Retinal pigment epithelial cell (primary cell): ENCODE measurements around the gene PROM2.

Experiments used
- DNase-seq: peaks from one replicate; pipeline ENCODE4 v3.0.0-alpha.2; 2010; ENCODE audit warnings: low read depth
- H3K4me3 ChIP-seq: 2 replicates; pipeline ENCODE4 v1.5.1; 2011; ENCODE audit warnings: mild to moderate bottlenecking, low read length, control low read depth, moderate library complexity
- TF ChIP-seq, protein P1 (sequence below): conservative IDR thresholded peaks from 2 replicates; pipeline ENCODE4 v1.5.1; 2011; ENCODE audit warnings: low read depth, low read length, control low read depth, inconsistent platforms

PROM2 gene

DNA sequence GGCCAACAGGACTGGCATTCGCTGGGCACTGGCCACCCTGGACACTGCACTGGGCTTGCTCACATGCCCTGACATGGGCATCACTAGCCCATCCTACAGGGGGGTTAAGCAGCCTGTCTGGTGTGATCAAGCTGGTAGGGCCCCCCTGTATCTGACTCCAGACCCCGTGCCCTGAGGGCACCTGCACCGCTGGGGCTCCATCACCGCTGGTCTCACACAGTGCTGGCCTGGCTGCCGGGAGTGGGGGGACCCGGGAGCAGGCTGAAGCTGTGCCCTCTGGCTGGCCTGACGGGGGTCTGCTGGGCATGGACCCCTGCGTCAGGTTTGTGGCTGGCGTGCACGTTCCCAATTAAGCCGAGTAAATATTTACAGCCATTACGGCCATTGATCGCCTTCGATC, 55.2 kb downstream of the PROM2 start:
- TF ChIP-seq, protein P1, sequence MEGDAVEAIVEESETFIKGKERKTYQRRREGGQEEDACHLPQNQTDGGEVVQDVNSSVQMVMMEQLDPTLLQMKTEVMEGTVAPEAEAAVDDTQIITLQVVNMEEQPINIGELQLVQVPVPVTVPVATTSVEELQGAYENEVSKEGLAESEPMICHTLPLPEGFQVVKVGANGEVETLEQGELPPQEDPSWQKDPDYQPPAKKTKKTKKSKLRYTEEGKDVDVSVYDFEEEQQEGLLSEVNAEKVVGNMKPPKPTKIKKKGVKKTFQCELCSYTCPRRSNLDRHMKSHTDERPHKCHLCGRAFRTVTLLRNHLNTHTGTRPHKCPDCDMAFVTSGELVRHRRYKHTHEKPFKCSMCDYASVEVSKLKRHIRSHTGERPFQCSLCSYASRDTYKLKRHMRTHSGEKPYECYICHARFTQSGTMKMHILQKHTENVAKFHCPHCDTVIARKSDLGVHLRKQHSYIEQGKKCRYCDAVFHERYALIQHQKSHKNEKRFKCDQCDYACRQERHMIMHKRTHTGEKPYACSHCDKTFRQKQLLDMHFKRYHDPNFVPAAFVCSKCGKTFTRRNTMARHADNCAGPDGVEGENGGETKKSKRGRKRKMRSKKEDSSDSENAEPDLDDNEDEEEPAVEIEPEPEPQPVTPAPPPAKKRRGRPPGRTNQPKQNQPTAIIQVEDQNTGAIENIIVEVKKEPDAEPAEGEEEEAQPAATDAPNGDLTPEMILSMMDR, result no peak
- no peak for DNase-seq
- H3K4me3 ChIP-seq, result no peak overlapping the region

DNA sequence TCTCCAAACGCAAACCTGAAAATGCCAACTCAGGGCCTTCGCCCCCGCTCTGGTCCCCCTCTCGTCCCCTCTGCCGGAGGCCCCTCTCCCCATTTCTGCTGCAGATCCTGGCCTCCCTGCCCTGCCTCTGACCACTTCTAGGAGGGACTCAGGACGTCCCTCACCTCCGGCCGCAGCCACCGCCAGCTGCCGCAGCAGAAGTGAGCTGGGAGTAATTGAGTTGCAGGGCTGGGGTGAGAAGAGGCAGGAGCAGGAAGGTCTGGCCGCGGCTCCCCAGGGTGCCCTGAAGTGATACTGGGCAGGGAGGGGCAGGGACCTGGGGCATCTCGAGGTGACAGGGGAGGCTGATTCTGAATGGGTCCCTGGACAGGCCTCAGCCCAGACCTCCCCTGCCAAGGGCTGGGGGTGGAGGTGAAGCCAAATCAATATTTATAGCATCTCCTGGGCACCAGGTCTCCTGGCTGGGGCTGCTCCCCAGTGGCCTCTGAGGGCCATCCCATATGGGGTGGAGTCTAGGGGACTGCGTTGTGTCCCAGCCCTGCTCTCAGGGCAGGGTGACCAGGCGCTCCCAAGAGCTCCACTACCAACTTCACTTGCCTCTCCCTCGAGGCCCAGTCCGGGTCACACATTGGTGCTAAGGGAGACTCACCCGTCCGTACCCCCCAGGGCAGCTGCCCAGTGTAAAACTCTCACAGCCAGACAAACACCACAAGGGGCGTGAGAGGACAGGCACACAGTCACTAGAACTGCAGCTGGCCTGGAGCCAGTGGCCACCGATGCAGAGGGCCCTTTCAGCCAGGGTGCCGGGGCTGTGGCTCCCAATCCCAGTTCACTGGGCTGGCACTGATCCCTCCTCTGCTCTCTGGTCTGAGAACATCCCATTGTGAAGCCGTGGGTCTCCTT, 55.9 kb downstream of the PROM2 start:
- TF ChIP-seq, protein P1, result no peak
- no peak for DNase-seq
- H3K4me3 ChIP-seq, result no peak overlapping the region

DNA sequence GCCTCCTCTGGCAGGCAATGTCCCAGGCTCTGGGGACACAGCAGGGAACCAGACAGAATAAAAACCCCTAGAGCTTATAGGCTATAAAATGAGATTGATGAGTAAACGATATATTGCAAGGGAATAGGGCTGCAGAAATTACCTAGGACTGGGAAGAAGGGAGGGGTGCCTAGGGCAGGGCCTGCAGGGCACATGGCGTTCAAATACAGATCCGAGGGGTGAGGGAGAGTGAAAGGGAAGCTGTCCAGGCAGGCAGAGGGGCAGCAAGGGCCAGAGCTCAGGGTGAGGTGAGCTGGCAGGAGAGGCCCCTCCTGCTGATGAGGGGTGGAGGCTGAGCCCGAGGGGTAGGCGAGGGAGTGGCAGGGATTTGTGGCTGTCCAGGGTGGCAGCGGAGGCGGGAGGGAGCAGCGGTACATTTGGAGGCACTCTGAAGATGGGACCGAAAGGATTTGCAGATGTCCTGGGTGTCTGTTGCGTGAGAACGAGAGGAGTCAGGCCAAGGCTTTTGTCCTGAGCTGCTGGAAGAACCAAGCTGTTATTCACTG, 56.6 kb downstream of the PROM2 start:
- DNase-seq, result no peak
- no peak overlapping the region for H3K4me3 ChIP-seq
- TF ChIP-seq, protein P1, result no peak

DNA sequence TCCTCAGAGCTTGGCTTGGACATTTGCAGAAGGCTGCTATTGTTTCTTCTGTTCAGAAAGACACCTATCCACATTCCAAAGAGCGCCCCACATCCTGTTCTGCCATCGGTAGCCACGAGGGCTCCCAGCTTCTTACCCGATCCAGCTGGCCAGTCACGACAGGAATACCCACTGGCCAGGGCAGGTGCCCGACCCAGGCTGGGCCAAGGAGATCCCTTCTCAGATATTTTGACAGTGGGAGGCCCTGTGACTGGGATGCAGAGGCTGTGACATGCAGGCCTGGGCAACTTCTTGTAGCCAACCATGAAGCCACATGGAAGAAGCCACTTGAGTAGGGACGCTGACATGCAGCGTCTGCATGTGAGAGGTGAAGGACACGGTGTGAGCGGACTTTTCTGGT, 57.4 kb downstream of the PROM2 start:
- TF ChIP-seq, protein P1, result no peak
- H3K4me3 ChIP-seq, result no peak overlapping the region
- no peak for DNase-seq

DNA sequence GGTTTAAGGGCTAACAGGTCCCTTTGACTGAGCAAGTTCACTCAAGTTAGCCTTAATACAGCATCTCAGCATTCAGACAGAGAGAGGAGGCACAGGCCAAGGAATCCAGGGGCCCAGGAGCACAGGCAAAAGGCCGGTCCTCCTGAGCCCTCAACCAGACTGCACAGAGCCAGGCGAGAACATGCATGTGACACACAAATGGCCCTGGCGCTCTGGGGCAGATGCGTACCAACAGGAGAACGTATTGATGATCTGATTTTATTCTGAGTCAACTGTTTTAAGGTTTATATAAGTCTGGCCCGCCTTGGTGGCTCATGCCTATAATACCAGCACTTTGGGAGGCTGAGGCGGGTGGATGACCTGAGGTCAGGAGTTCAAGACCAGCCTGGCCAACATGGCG, 57.8 kb downstream of the PROM2 start:
- DNase-seq, result no peak
- no peak overlapping the region for H3K4me3 ChIP-seq
- TF ChIP-seq, protein P1, result no peak

DNA sequence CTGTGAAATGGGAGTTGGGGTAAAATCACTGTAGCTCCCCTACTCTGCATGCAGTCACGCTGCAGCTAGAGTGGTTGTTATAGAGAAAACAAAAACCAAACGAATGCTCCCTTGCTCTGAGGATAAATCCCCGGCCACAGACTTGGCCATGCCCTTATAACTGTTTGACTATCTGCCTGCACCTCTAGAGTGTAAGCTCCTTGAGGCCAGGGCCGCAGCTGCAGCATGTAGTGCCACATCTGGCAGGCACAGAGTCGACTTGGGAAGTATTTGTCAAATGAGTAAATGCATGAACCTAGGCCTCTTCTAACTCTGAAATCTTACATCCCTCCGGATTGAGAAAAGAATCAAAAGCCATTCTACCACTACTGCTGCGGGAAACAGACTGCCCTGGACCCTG, 58.8 kb downstream of the PROM2 start:
- TF ChIP-seq, protein P1, result no peak
- no peak for DNase-seq
- no peak overlapping the region for H3K4me3 ChIP-seq

DNA sequence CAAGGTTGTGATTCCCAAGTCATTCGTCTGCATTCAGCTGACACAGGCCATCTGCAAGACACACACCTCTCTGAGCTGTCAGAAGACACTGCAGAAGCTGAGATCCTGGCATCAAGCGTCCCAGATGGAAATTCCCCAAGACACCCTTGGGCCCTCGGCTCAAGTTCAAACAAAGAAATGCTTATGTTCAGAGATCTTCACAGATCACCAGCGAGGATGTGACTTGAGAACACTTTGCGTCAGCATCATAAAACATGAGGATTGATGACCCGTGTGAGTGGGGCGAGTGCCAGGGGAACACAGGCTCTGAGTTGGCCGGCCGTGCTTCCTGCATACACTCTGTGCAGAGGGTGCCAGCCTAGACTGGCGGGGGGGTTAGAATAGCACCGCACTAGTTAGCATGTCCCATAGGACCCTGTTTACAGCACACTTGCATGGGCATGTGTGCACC, 59.7 kb downstream of the PROM2 start:
- H3K4me3 ChIP-seq, result no peak overlapping the region
- TF ChIP-seq, protein P1, result no peak
- peak; percentile 52 for DNase-seq
